Measurements from ENCODE around the gene FLVCR2.

The FLVCR2 gene

GRCh38 chr14:75658957-75659356 is 80.5 kb downstream of the FLVCR2 start:
- H3K4me1 ChIP-seq (ENCODE audit: control insufficient read depth, insufficient read depth, low read length), result no peaks in the 10 kb centered on the region
- H3K36me3 ChIP-seq (ENCODE audit: control insufficient read depth, insufficient read depth, low read length), result no peaks in the 10 kb centered on the region
- no peaks in the 10 kb centered on the region for H3K27me3 ChIP-seq (ENCODE audit: control insufficient read depth, insufficient read depth, low read length)
- no peak overlapping the region for H3K4me3 ChIP-seq (ENCODE audit: low read depth, low read length)
- H3K9me3 ChIP-seq (ENCODE audit: control insufficient read depth, insufficient read depth, low read length), result no peaks in the 10 kb centered on the region
- no peak overlapping the region for H3K9ac ChIP-seq (ENCODE audit: low read depth, low read length)

GRCh38 chr14:75660238-75660629 is 81.8 kb downstream of the FLVCR2 start:
- Histone ChIP-seq H3K9me3 (ENCODE audit: control insufficient read depth, insufficient read depth, low read length) (no peaks in the 10 kb centered on the region), H3K9ac (ENCODE audit: low read depth, low read length) (no peak overlapping the region), H3K27me3 (ENCODE audit: control insufficient read depth, insufficient read depth, low read length) (no peaks in the 10 kb centered on the region), H3K36me3 (ENCODE audit: control insufficient read depth, insufficient read depth, low read length) (no peaks in the 10 kb centered on the region), H3K4me1 (ENCODE audit: control insufficient read depth, insufficient read depth, low read length) (no peaks in the 10 kb centered on the region), H3K4me3 (ENCODE audit: low read depth, low read length) (peak overlapping the region; percentile 79)

DNA sequence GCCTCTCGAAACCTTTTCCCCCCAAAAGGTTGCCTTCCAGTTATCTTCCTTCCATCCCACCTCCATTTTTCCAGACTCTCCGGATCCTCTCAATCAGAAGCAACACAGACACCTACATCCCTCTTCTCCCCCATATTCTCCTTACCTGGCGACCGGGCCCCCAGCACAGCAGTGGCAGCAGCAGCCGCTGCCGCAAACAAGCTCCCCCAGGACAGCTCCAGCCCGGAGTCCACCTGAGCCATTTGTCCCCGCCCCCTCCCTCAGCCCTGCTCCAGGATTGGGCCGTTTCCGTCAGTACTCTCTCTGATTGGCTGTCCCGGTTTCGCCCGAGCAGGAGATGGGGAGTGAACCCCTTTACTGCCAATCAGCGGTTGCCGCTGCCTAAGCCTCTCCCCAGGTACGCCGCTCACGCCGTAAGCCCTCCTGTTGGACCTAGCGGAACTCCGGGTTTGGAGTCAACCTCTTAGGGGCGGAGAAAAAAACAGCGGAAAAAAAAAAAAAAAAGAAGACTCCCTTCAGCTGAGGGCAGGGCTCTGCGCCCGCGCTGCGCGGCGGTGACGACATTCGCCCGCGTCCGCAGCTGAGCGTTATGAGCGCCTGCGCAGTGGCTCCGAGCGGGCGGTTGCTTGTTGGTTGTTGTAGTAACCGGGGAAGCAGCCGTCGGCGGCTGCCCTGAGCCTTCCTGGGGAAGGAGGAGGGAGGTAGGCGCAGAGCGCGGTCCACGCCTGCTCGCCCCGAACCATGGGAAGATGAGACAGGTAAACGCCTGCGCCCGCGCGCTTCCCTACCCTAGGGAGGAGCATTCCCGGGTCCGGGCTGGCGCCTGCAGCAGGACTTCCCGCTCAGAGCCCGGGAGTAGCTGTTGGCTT is 82.4 kb downstream of the FLVCR2 start, which contains the start of the genes ERG28 and TTLL5:
ERG28 (minus strand) TSS at position 247 of the 869 bp plus-strand sequence. CDS start 3,374 bp downstream, outside the sequence.
TTLL5 (plus strand) TSS at position 617 of the 869 bp plus-strand sequence. CDS start 1,904 bp downstream, outside the sequence.
- Histone ChIP-seq H3K27me3 (ENCODE audit: control insufficient read depth, insufficient read depth, low read length) (no peaks in the 10 kb centered on the region), H3K4me1 (ENCODE audit: control insufficient read depth, insufficient read depth, low read length) (no peaks in the 10 kb centered on the region), H3K9ac (ENCODE audit: low read depth, low read length) (peak within 1 kb of the TSS; percentile 56), H3K9me3 (ENCODE audit: control insufficient read depth, insufficient read depth, low read length) (no peaks in the 10 kb centered on the region), H3K4me3 (ENCODE audit: low read depth, low read length) (peak within 1 kb of the TSS; percentile 79), H3K36me3 (ENCODE audit: control insufficient read depth, insufficient read depth, low read length) (no peaks in the 10 kb centered on the region)

DNA sequence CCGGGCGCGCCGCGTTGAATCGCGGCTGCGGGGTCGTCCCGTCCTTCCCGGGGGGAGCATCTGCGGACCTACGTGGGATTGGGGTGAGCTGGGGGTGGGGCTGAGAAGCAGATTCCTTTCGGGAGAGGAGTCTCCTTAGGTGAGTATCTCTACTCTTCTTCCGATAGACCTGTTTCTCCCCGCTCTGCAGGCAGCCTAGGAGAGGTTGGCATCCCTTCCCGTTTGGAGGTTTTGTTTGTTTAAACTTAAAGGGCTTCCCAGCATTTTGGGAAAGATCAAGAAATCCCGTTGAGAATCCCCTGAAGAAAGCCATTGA is 83.0 kb downstream of the FLVCR2 start:
- no peaks in the 10 kb centered on the region for H3K36me3 ChIP-seq (ENCODE audit: control insufficient read depth, insufficient read depth, low read length)
- peak overlapping the region; percentile 79 for H3K4me3 ChIP-seq (ENCODE audit: low read depth, low read length)
- no peaks in the 10 kb centered on the region for H3K9me3 ChIP-seq (ENCODE audit: control insufficient read depth, insufficient read depth, low read length)
- H3K4me1 ChIP-seq (ENCODE audit: control insufficient read depth, insufficient read depth, low read length), result no peaks in the 10 kb centered on the region
- H3K27me3 ChIP-seq (ENCODE audit: control insufficient read depth, insufficient read depth, low read length), result no peaks in the 10 kb centered on the region
- H3K9ac ChIP-seq (ENCODE audit: low read depth, low read length), result peak overlapping the region; percentile 56

GRCh38 chr14:75662966-75663365 is 84.5 kb downstream of the FLVCR2 start:
- no peak overlapping the region for H3K4me3 ChIP-seq (ENCODE audit: low read depth, low read length)
- no peaks in the 10 kb centered on the region for H3K27me3 ChIP-seq (ENCODE audit: control insufficient read depth, insufficient read depth, low read length)
- no peaks in the 10 kb centered on the region for H3K4me1 ChIP-seq (ENCODE audit: control insufficient read depth, insufficient read depth, low read length)
- no peaks in the 10 kb centered on the region for H3K9me3 ChIP-seq (ENCODE audit: control insufficient read depth, insufficient read depth, low read length)
- H3K9ac ChIP-seq (ENCODE audit: low read depth, low read length), result no peak overlapping the region
- H3K36me3 ChIP-seq (ENCODE audit: control insufficient read depth, insufficient read depth, low read length), result no peaks in the 10 kb centered on the region

DNA sequence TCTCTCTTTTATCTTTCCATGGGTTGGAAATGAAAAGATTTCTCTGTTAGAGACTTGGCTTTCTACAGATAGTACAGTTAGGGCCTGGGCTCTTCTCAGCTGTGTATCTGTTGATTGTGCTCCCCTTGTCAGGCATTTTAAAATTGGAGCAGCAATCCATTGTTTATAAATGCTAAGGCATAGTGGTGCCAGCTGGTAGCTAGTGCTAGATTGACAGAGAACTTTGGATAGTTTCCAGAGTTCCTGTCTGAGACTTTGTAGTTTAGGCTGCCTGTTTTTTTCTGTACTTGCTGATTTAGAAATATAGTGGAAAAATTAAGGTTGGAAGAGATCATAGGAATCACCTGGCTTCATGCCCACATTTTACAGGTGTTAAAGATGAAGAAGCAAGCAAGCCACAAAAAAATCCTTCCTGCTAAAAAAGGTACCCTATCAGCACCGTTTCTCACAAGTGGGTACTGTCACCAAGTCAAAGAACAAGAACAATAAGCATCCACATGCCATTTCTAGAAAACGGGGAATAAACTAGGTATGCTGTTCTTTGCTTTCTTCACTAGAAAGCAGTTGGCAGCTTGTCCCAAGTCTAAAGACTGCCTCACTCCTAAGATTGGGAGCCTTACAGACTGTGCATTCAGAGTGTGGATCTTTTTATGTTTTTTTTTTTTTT is 88.8 kb downstream of the FLVCR2 start:
- Histone ChIP-seq H3K27me3 (ENCODE audit: control insufficient read depth, insufficient read depth, low read length) (no peaks in the 10 kb centered on the region), H3K9me3 (ENCODE audit: control insufficient read depth, insufficient read depth, low read length) (no peaks in the 10 kb centered on the region), H3K4me3 (ENCODE audit: low read depth, low read length) (no peak overlapping the region), H3K36me3 (ENCODE audit: control insufficient read depth, insufficient read depth, low read length) (no peaks in the 10 kb centered on the region), H3K9ac (ENCODE audit: low read depth, low read length) (no peak overlapping the region), H3K4me1 (ENCODE audit: control insufficient read depth, insufficient read depth, low read length) (no peaks in the 10 kb centered on the region)

DNA sequence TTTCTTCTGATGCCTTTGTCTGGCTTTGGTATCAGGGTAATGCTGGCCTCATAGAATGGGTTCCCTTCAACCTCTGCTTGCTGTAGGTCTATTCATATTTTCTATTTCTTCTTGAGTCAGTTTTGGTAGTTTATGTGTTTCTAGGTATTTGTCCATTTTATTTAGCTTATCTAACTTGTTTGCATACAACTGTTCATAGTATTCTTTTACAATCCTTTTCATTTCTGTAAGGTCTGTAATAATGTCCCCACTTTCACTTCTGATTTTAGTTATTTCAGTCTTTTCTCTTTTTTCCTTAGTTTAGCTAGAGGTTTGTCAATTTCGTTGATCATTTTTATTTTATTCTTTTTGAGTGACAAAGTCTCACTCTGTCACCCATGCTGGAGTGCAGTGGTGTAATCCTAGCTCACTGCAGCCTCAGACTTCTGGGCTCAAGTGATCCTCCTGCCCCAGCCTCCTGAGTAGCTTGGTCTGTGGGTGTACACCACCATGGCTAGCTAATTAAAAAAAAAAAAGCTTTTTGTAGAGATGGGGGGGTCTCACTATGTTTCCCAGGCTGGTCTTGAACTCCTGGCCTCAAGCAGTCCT is 94.3 kb downstream of the FLVCR2 start:
- no peaks in the 10 kb centered on the region for H3K27me3 ChIP-seq (ENCODE audit: control insufficient read depth, insufficient read depth, low read length)
- H3K9ac ChIP-seq (ENCODE audit: low read depth, low read length), result no peak overlapping the region
- no peaks in the 10 kb centered on the region for H3K4me1 ChIP-seq (ENCODE audit: control insufficient read depth, insufficient read depth, low read length)
- no peaks in the 10 kb centered on the region for H3K9me3 ChIP-seq (ENCODE audit: control insufficient read depth, insufficient read depth, low read length)
- H3K4me3 ChIP-seq (ENCODE audit: low read depth, low read length), result no peak overlapping the region
- no peaks in the 10 kb centered on the region for H3K36me3 ChIP-seq (ENCODE audit: control insufficient read depth, insufficient read depth, low read length)

GRCh38 chr14:75673345-75674035 is 95.1 kb downstream of the FLVCR2 start:
- Histone ChIP-seq H3K4me1 (ENCODE audit: control insufficient read depth, insufficient read depth, low read length) (no peaks in the 10 kb centered on the region), H3K36me3 (ENCODE audit: control insufficient read depth, insufficient read depth, low read length) (no peaks in the 10 kb centered on the region), H3K27me3 (ENCODE audit: control insufficient read depth, insufficient read depth, low read length) (no peaks in the 10 kb centered on the region), H3K9ac (ENCODE audit: low read depth, low read length) (no peak overlapping the region), H3K4me3 (ENCODE audit: low read depth, low read length) (no peak overlapping the region), H3K9me3 (ENCODE audit: control insufficient read depth, insufficient read depth, low read length) (no peaks in the 10 kb centered on the region)

DNA sequence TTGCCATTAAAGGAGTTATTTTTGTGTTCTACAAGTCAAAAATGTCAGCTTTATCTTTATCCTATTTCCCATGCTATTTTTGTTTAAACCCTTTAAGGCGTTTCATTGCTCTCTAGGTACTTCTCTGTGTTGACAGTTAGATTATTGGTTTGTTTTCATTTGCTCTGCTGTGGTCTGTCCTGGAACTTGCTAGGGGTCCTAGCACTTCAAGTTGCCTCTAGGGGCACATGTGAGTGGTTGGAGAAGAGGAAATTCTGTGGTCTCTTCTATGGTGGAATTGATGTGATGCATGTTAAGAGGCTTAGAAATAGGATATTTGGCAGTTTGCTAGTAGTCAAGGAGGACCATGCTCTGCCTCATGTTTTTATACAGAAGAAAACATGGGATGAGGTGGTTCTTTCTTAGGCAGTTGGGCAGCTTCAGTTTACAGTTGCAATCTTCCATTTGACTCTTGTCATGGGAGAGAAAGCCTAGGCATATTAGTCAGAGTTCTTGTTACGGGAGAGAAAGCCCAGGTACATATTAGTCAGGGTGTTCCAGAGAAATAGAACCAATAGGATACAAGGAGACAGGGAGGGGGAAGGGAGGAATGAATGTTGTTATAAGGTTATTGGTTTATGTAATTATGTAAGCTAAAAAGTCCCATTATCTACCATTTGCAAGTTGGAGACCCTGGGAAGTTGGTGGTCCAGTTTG is 97.0 kb downstream of the FLVCR2 start:
- Histone ChIP-seq H3K4me3 (ENCODE audit: low read depth, low read length) (no peak overlapping the region), H3K27me3 (ENCODE audit: control insufficient read depth, insufficient read depth, low read length) (no peaks in the 10 kb centered on the region), H3K9me3 (ENCODE audit: control insufficient read depth, insufficient read depth, low read length) (no peaks in the 10 kb centered on the region), H3K9ac (ENCODE audit: low read depth, low read length) (no peak overlapping the region), H3K36me3 (ENCODE audit: control insufficient read depth, insufficient read depth, low read length) (no peaks in the 10 kb centered on the region), H3K4me1 (ENCODE audit: control insufficient read depth, insufficient read depth, low read length) (no peaks in the 10 kb centered on the region)

GRCh38 chr14:75685910-75686309 is 107.5 kb downstream of the FLVCR2 start:
- H3K36me3 ChIP-seq (ENCODE audit: control insufficient read depth, insufficient read depth, low read length), result no peaks in the 10 kb centered on the region
- no peaks in the 10 kb centered on the region for H3K4me1 ChIP-seq (ENCODE audit: control insufficient read depth, insufficient read depth, low read length)
- no peak overlapping the region for H3K9ac ChIP-seq (ENCODE audit: low read depth, low read length)
- no peak overlapping the region for H3K4me3 ChIP-seq (ENCODE audit: low read depth, low read length)
- H3K9me3 ChIP-seq (ENCODE audit: control insufficient read depth, insufficient read depth, low read length), result no peaks in the 10 kb centered on the region
- H3K27me3 ChIP-seq (ENCODE audit: control insufficient read depth, insufficient read depth, low read length), result no peaks in the 10 kb centered on the region

DNA sequence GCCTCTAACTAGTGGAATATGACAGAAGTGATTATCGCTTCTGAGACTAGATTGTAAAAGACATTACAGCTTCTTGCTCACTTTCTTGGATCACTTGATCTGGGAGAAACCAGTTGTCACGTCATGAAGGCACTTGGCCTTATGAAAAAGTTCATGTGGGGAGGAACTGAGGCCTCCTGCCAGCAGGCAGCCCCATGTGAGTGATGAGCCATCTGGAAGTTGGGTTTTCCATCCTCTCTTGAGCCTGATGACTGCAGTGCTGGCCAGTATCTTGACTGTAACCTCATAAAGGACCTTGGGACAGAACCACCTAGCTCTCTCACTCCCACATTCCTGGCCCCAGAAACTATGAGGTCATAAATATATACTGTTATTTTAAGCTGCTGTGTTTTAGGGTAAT is 110.6 kb downstream of the FLVCR2 start:
- Histone ChIP-seq H3K9me3 (ENCODE audit: control insufficient read depth, insufficient read depth, low read length) (no peaks in the 10 kb centered on the region), H3K36me3 (ENCODE audit: control insufficient read depth, insufficient read depth, low read length) (peaks cover 5% of the 10 kb centered on the region), H3K4me1 (ENCODE audit: control insufficient read depth, insufficient read depth, low read length) (no peaks in the 10 kb centered on the region), H3K9ac (ENCODE audit: low read depth, low read length) (no peak overlapping the region), H3K27me3 (ENCODE audit: control insufficient read depth, insufficient read depth, low read length) (no peaks in the 10 kb centered on the region), H3K4me3 (ENCODE audit: low read depth, low read length) (no peak overlapping the region)
